ENCODE measurements around the gene GAS5.

- no peak; the same call in 1 of the 2 replicates for TF ChIP-seq POLR2AphosphoS5 (IDR thresholded peaks at IDR 0.05; ENCODE audit: low read depth, low read length)
- no peak for TF ChIP-seq CTCF (IDR thresholded peaks at IDR 0.05; ENCODE audit: control extremely low read depth in 1 of 3, insufficient read depth in 1 of 3, low read depth in 1 of 3, low read length in 3 of 3)
- no peak for TF ChIP-seq CBX5 (IDR thresholded peaks at IDR 0.05; ENCODE audit: low read depth, low read length)
- no peak for TF ChIP-seq KDM1A (IDR thresholded peaks at IDR 0.05; ENCODE audit: borderline replicate concordance, low read length)
- TF ChIP-seq EP300 (IDR thresholded peaks at IDR 0.05; ENCODE audit: borderline replicate concordance in 1 of 2, low read depth in 2 of 2, low read length in 2 of 2) = no peak
- no peak for TF ChIP-seq EGR1 (IDR thresholded peaks at IDR 0.05; ENCODE audit: borderline replicate concordance, low read depth, low read length)
- no peak for TF ChIP-seq BCL11A (IDR thresholded peaks at IDR 0.05; ENCODE audit: low read depth in 2 of 2, low read length in 2 of 2)
- 0 out of 3 replicates have a peak, but pooled peaks of 1 of the 2 experiments have one; percentile 38 for TF ChIP-seq POLR2A (IDR thresholded peaks at IDR 0.05; ENCODE audit: control extremely low read depth in 1 of 2, low read depth in 2 of 2, low read length in 2 of 2)
- no peak for TF ChIP-seq POU5F1 (IDR thresholded peaks at IDR 0.05; ENCODE audit: low read depth, low read length)
Measured at GRCh38 chr1:173857363-173857917, 10.3 kb downstream of the GAS5 start.
